OCI-LY1 (cell line): ENCODE data around the gene ZBTB7A.

ENCODE experiments used
- CTCF ChIP-seq: fragments of 200-600 bp; sonication (generic), shearing (Covaris generic); IDR thresholded peaks from 2 replicates; pipeline ENCODE4 v1.5.1; 2017; ENCODE audit warnings: mild to moderate bottlenecking, antibody characterized with exemption, low read length, moderate library complexity, mixed read lengths
- EZH2 ChIP-seq: fragments of 200-600 bp; sonication (generic), shearing (Covaris generic); IDR thresholded peaks from 2 replicates; pipeline ENCODE4 v1.8.0; 2017; ENCODE audit warnings: borderline replicate concordance, mixed run types, mild to moderate bottlenecking, antibody characterized with exemption, low read length, moderate library complexity, mixed read lengths

GRCh38 chr19:4095488-4095844, 28.8 kb upstream of the ZBTB7A start:
- TF ChIP-seq CTCF, result no peak
- no peak for TF ChIP-seq EZH2
